Endothelial cell of umbilical vein (primary cell): Measurements from ENCODE around the gene NCAPG. TPM values are rescaled to one million over a fixed set of nuclear protein-coding genes. Genes with fewer than 3 reads are reported as not detected.

Experiments
- BruUV-seq: library from RNA; stranded (reverse); fragments of 400-500 nt; replicated peaks from 2 replicates; lab custom pipeline; 2021; lab: Mats Ljungman, UMichigan
- CTCF ChIA-PET: fragments of 300-600, 350-600 bp; sonication (Branson Sonifier 250); formaldehyde crosslinking; loops from one replicate; lab custom pipeline; 2021; ENCODE audit warnings: antibody characterized with exemption, inconsistent platforms; lab: Charles Lee
- POLR2A ChIA-PET: fragments of 300-600, 350-600 bp; sonication (Branson Sonifier 250); formaldehyde crosslinking; loops from one replicate; lab custom pipeline; 2021; ENCODE audit warnings: antibody characterized with exemption, inconsistent platforms; lab: Charles Lee
- DNase-seq: peaks from one replicate; pipeline ENCODE4 v3.0.0-alpha.2; 2011; ENCODE audit warnings: low read depth, low spot score
- FAIRE-seq: peaks from 2 replicates; lab custom pipeline; 2011; peaks lifted over from hg19 to GRCh38; lab: Jason Lieb, UNC
- H2AFZ ChIP-seq: 2 replicates; pipeline ENCODE4 v1.6.0; 2012; ENCODE audit warnings: low read depth, low read length, control low read depth, inconsistent platforms
- H3K27ac ChIP-seq: 2 replicates; pipeline ENCODE4 v1.5.1; 2011; ENCODE audit warnings: low read depth, mild to moderate bottlenecking, control low read depth, low read length, moderate library complexity; ENCODE audit not compliant: insufficient read depth
- H3K27me3 ChIP-seq, 2 experiments: 2 replicates each; pipeline versions ENCODE4 v1.6.0 to v1.6.1; 2011; ENCODE audit warnings: low read length in 2 of 2, mixed read lengths in 1 of 2; ENCODE audit not compliant: control insufficient read depth in 2 of 2, insufficient read depth in 2 of 2
- H3K36me3 ChIP-seq, 2 experiments: 2 replicates in 1 of 2; 3 replicates in 1 of 2; pipeline ENCODE4 v1.5.1; 2011; ENCODE audit warnings: low read length in 2 of 2, mild to moderate bottlenecking in 1 of 2, moderate library complexity in 1 of 2; ENCODE audit not compliant: control insufficient read depth in 2 of 2, insufficient read depth in 2 of 2; ENCODE audit errors: extremely low read depth in 1 of 2
- H3K4me1 ChIP-seq: 3 replicates; pipeline ENCODE4 v1.5.1; 2011; ENCODE audit warnings: mild to moderate bottlenecking, low read length; ENCODE audit not compliant: control insufficient read depth, insufficient read depth; ENCODE audit errors: extremely low read depth
- H3K4me2 ChIP-seq: 2 replicates; pipeline ENCODE4 v1.6.1; 2011; ENCODE audit warnings: low read length, control low read depth, mixed read lengths; ENCODE audit not compliant: insufficient read depth
- H3K4me3 ChIP-seq, 3 experiments: fragments of 200-600 bp in 1 of 3; sonication (generic), shearing (Covaris generic) in 1 of 3; replicated peaks in 1 of 3; 2 replicates each; pipeline ENCODE4 v1.5.1; 2011 to 2016; ENCODE audit warnings: control low read depth in 3 of 3, low read length in 3 of 3, mild to moderate bottlenecking in 2 of 3, inconsistent platforms in 1 of 3, low read depth in 1 of 3, moderate library complexity in 1 of 3; ENCODE audit not compliant: insufficient read depth in 1 of 3
- H3K79me2 ChIP-seq: 2 replicates; pipeline ENCODE4 v1.6.0; 2012; ENCODE audit warnings: low read length, inconsistent platforms; ENCODE audit not compliant: control insufficient read depth, insufficient read depth
- H3K9ac ChIP-seq: replicated peaks from 2 replicates; pipeline ENCODE3; 2011; ENCODE audit warnings: low read length, control low read depth; ENCODE audit not compliant: insufficient read depth; ENCODE audit errors: extremely low read depth
- H3K9me1 ChIP-seq: replicated peaks from 3 replicates; pipeline ENCODE4 v1.6.0; 2011; ENCODE audit warnings: mild to moderate bottlenecking, low read length; ENCODE audit not compliant: control insufficient read depth, insufficient read depth; ENCODE audit errors: extremely low read depth
- H3K9me3 ChIP-seq: replicated peaks from 2 replicates; pipeline ENCODE4 v1.5.1; 2012; ENCODE audit warnings: low read length, inconsistent platforms; ENCODE audit not compliant: control insufficient read depth, insufficient read depth
- H4K20me1 ChIP-seq: replicated peaks from 2 replicates; pipeline ENCODE3; 2011; ENCODE audit warnings: mild to moderate bottlenecking, low read length; ENCODE audit not compliant: control insufficient read depth, insufficient read depth; ENCODE audit errors: extremely low read depth
- CTCF ChIP-seq, 2 donors: IDR thresholded peaks; 1 replicate in 1 of 2; 2 replicates in 1 of 2; pipeline ENCODE4 v1.5.1; 2011; ENCODE audit warnings: low read length in 2 of 2, mild to moderate bottlenecking in 2 of 2, moderate library complexity in 2 of 2, control low read depth in 1 of 2, inconsistent platforms in 1 of 2, low read depth in 1 of 2; ENCODE audit not compliant: insufficient read depth in 1 of 2; ENCODE audit errors: extremely low read depth in 1 of 2
- FOS ChIP-seq: IDR thresholded peaks from 2 replicates; pipeline ENCODE4 v1.6.1; 2011; ENCODE audit warnings: mild to moderate bottlenecking, low read length, moderate library complexity, borderline replicate concordance; ENCODE audit not compliant: insufficient read depth
- GATA2 ChIP-seq: IDR thresholded peaks from 2 replicates; pipeline ENCODE4 v1.7.0; 2011; ENCODE audit warnings: low read depth, mild to moderate bottlenecking, moderate library complexity, mixed read lengths, low read length; ENCODE audit not compliant: insufficient read length, insufficient read depth
- MYC ChIP-seq: IDR thresholded peaks from one replicate; pipeline ENCODE4 v1.6.1; 2011; ENCODE audit warnings: mild to moderate bottlenecking, low read depth, low read length
- POLR2A ChIP-seq: IDR thresholded peaks from 2 replicates; pipeline ENCODE4 v1.6.1; 2012; ENCODE audit warnings: low read depth, mild to moderate bottlenecking, control low read depth, low read length
- dilution Hi-C: fragments of 300-500 bp; cut with MboI; formaldehyde crosslinking; loops from one replicate; pipeline ENCODE4 v1.15.0; 2019; ENCODE audit warnings: low sequenced_read_pairs; ENCODE audit not compliant: extremely low pct_ligation_motif_present
- intact Hi-C: fragments of 100-400 bp; cut with micrococcal nuclease; formaldehyde crosslinking; loops from one replicate; pipeline ENCODE4 v1.10.0; 2022
- polyA plus RNA-seq, 4 experiments: library from polyadenylated mRNA; depleted of rRNA in 3 of 4; stranded (reverse) in 3 of 4; unstranded in 1 of 4; fragments of >200 nt; gene quantifications; 2 replicates each; pipeline versions ENCODE4 v1.2.1 to v1.2.3, GENCODE V29; 2011 to 2012; ENCODE audit warnings: missing spikeins in 1 of 4
- total RNA-seq: library from RNA; stranded (reverse); gene quantifications from 2 replicates; pipeline ENCODE4 v1.2.3, GENCODE V29; 2021

The NCAPG gene
- total and polyA plus RNA-seq, 2 donors (not counting 3 experiments of a cell fraction or from before 2014, with no cell fraction given), result 11.6 to 66.4 TPM

- dilution Hi-C loops, result no loop called here
- POLR2A ChIA-PET, result no interaction called here
- no peaks in the 10 kb centered on the region for H3K27me3 ChIP-seq
These were observed 56.5 kb downstream of the NCAPG start for GRCh38 chr4:17867276-17867675.

More at GRCh38 chr4:17867276-17867675, 56.5 kb downstream of the NCAPG start:
- no TSS peak for BruUV-seq
- no peaks in the 10 kb centered on the region for H3K4me1 ChIP-seq
- H3K4me2 ChIP-seq, result no peak overlapping the region
- TF ChIP-seq POLR2A (no peak), CTCF (IDR thresholded peaks at IDR 0.05; ENCODE audit: extremely low read depth in 1 of 2, insufficient read depth in 1 of 2, low read depth in 1 of 2, low read length in 2 of 2) (no peak), GATA2 (no peak), FOS (no peak), MYC (no peak)
- H4K20me1 ChIP-seq, result no peaks in the 10 kb centered on the region
- no peak overlapping the region for H3K27ac ChIP-seq
- H3K9ac ChIP-seq, result no peak overlapping the region
- intact Hi-C loops, result no loop called here
- H2AFZ ChIP-seq, result no peak overlapping the region
- H3K36me3 ChIP-seq, result no peaks in the 10 kb centered on the region
- no peak overlapping the region for H3K4me3 ChIP-seq
- FAIRE-seq, result no peak
- no peaks in the 10 kb centered on the region for H3K9me3 ChIP-seq
- H3K9me1 ChIP-seq, result no peaks in the 10 kb centered on the region
- H3K79me2 ChIP-seq, result no peaks in the 10 kb centered on the region
- CTCF ChIA-PET, result interaction anchor here (1.0 kb wide), 1 partner anchor 15 kb away, joined by 3 read pairs; no protein-coding TSS in a partner anchor
- DNase-seq, result no peak
